HUES64 (cell line): Measurements from ENCODE around the gene NDE1.

Experiments
- H3K27ac ChIP-seq: 2 replicates; pipeline ENCODE4 v1.7.0; 2013; ENCODE audit warnings: low read depth, low read length, inconsistent platforms
- H3K27me3 ChIP-seq: 2 replicates; pipeline ENCODE4 v1.6.1; 2013; ENCODE audit warnings: mild to moderate bottlenecking, low read length; ENCODE audit not compliant: insufficient read depth
- H3K36me3 ChIP-seq: 2 replicates; pipeline ENCODE4 v1.6.1; 2013; ENCODE audit warnings: mild to moderate bottlenecking, low read length; ENCODE audit not compliant: insufficient read depth
- H3K4me1 ChIP-seq: 2 replicates; pipeline ENCODE4 v1.6.1; 2013; ENCODE audit warnings: mild to moderate bottlenecking, low read length, moderate library complexity; ENCODE audit not compliant: insufficient read depth
- H3K4me3 ChIP-seq: 2 replicates; pipeline ENCODE4 v1.5.1; 2013; ENCODE audit warnings: mild to moderate bottlenecking, low read length, moderate library complexity
- H3K9ac ChIP-seq: 2 replicates; pipeline ENCODE4 v1.6.1; 2013; ENCODE audit warnings: mild to moderate bottlenecking, low read depth, low read length
- H3K9me3 ChIP-seq: 2 replicates; pipeline ENCODE4 v1.6.1; 2013; ENCODE audit warnings: low read depth, low read length; ENCODE audit not compliant: insufficient read depth
- WGBS: fragments of 150-250, 120-280 bp; methylation state at CpG from one replicate; pipeline ENCODE4 v1.1.7; 2013; ENCODE audit warnings: missing lambda C conversion rate; 5-methylcytosine and 5-hydroxymethylcytosine counted together

Gene NDE1

DNA sequence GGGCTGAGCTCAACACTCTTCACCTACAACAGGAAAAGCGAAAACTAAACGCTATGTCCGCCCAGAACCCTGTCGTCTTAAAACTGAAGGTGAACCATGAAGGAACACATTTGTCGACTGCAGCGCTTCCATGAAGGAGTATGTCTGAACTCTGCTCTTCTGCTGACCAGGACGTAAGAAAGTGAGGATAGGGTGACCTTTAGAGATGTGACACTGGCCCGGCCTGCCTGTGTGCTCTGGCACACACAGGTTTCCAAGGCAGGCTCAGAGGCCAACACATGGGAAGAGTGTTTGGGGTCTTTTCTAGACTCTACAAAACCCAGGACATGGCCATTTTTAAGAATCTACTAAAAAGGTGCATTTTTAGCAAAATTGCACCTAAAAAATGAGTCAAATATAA, 28.2 kb upstream of the NDE1 start:
- Histone ChIP-seq H3K9ac (no peak overlapping the region), H3K27me3 (no peaks in the 10 kb centered on the region), H3K9me3 (no peaks in the 10 kb centered on the region), H3K27ac (no peak overlapping the region), H3K4me1 (no peaks in the 10 kb centered on the region), H3K36me3 (peaks cover 91% of the 10 kb centered on the region), H3K4me3 (no peak overlapping the region)
- 97% methylated on average over 8 of the region's 8 CpGs for WGBS

GRCh38 chr16:15631730-15632409, 18.2 kb upstream of the NDE1 start:
- Histone ChIP-seq H3K9me3 (no peaks in the 10 kb centered on the region), H3K4me3 (no peak overlapping the region), H3K9ac (no peak overlapping the region), H3K36me3 (peaks cover 83% of the 10 kb centered on the region), H3K27me3 (no peaks in the 10 kb centered on the region), H3K4me1 (no peaks in the 10 kb centered on the region), H3K27ac (no peak overlapping the region)
- 90% methylated on average over 2 of the region's 2 CpGs for WGBS

- no peak overlapping the region for H3K4me3 ChIP-seq
- H3K27ac ChIP-seq = no peak overlapping the region
- no peak overlapping the region for H3K9ac ChIP-seq
- H3K9me3 ChIP-seq = no peaks in the 10 kb centered on the region
- WGBS = 96% methylated on average over 9 of the region's 9 CpGs
- no peaks in the 10 kb centered on the region for H3K27me3 ChIP-seq
- no peaks in the 10 kb centered on the region for H3K4me1 ChIP-seq
- H3K36me3 ChIP-seq = peaks cover 81% of the 10 kb centered on the region
Observed at GRCh38 chr16:15635926-15636325, 14.1 kb upstream of the NDE1 start.

DNA sequence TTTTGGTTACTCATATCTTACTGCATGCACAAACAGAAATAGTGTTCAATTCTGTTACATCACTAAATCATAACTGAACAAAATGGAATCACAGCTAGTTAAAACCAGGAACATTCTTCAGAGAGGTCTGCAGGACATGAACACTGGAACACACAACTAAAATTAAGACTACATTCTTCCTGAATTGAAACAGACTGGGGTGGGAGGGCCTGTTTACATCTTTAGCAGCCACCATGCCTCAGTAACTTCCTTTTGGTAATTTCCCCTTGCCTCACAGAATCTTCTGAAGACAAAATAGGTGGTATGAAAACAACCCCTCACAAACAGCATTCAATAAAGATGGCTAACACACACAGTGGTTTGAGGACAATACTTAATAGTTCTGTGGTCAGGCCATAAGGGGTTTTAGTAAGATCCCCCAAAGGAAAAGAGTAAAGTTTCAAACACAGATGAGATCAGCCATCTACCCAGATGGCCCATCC, 13.6 kb upstream of the NDE1 start:
- peaks cover 76% of the 10 kb centered on the region for H3K36me3 ChIP-seq
- H3K27ac ChIP-seq = no peak overlapping the region
- H3K4me1 ChIP-seq = no peaks in the 10 kb centered on the region
- no peaks in the 10 kb centered on the region for H3K9me3 ChIP-seq
- H3K27me3 ChIP-seq = no peaks in the 10 kb centered on the region
- no peak overlapping the region for H3K4me3 ChIP-seq
- H3K9ac ChIP-seq = no peak overlapping the region

DNA sequence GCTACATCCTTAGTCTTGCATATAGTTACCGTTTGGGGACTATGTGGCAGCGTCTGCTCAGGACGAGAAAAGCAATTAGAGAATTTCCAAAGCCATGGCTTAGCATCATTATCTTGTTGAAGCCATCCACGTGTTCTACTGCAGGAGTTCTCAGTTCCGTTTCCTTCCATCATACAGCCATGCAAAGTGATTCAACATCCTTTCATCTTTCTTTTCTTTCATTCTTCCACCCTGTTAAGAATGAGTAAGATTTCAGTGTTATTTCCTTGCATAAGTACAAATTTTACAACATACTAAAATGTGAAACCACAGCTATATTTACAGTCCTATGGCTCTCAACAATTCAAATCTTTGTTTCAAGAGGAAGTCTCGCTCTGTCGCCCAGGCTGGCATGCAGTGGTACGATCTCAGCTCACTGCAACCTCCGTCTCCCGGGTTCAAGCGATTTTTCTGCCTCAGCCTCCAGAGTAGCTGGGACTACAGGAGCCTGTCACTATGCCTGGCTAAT, 10.9 kb upstream of the NDE1 start:
- Histone ChIP-seq H3K4me3 (no peak overlapping the region), H3K9ac (no peak overlapping the region)

DNA sequence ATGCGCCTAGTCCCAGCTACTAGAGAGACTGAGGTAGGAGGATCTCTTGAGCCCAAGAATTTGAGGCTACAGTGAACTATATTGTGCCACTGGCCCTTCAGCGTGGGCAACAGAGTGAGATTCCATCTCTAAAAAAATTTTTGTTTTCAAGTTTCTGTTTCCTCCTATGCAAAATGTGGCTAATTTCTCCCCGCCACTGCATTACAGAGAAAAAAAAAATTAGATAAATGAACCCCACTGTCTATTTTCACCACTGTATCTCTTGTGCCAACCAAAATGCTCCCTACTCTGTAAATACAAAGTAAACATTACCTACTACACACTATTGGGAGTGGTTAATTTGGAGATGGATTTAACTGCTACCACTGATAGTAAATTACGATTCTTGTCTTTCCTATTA, 9.1 kb upstream of the NDE1 start:
- Histone ChIP-seq H3K27me3 (no peaks in the 10 kb centered on the region), H3K27ac (no peak overlapping the region), H3K9ac (no peak overlapping the region), H3K4me3 (no peak overlapping the region), H3K4me1 (peaks cover 12% of the 10 kb centered on the region; the same call in 1 of the 2 replicates), H3K36me3 (peaks cover 30% of the 10 kb centered on the region), H3K9me3 (no peaks in the 10 kb centered on the region)
- 93% methylated on average over 4 of the region's 4 CpGs for WGBS

More for the DNA sequence above, 10.9 kb upstream of the NDE1 start:
- Histone ChIP-seq H3K27ac (no peak overlapping the region), H3K36me3 (peaks cover 49% of the 10 kb centered on the region), H3K27me3 (no peaks in the 10 kb centered on the region), H3K9me3 (no peaks in the 10 kb centered on the region), H3K4me1 (peaks cover 11% of the 10 kb centered on the region; the same call in 1 of the 2 replicates)
- WGBS = 96% methylated on average over 11 of the region's 11 CpGs

DNA sequence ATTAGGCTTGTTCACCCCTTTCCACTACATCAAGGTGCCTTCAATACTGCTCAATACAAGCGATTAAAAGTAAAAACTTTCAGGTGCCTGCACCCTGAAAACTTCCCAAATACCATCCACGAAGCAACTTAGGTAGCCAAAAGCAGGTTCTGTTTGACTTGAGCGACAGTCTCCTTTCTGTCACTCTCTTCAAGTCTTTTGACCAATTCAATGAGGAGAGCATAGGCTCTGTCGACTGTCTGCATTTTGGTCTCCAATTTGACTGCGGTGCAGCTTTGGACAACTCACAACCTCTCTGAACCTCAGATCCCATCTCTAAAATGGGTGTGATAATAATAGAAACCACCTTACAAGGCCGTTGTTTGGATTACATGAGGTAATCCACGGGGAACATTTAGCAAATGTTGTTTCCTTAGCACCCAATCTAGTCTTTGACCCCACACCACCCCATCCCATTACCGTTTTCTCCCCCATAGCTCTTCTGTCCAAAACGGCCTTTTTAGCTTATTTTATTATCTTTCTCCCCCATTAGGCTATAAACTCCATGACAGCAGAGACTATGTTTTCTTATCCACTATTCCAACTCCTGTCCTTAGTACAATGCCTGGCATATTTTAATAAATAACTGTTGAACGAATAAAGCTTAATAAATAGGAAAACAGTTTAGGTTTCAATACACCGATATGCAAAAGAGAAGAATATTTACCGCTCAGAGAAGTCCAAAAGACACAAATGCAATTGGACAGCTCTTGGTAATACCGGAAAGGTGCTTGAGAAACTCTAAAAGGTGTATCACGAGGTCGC, 8.1 kb upstream of the NDE1 start:
- Histone ChIP-seq H3K9me3 (no peaks in the 10 kb centered on the region), H3K9ac (peak overlapping the region; percentile 82), H3K27ac (peak overlapping the region; percentile 85), H3K4me3 (peak overlapping the region; percentile 96), H3K36me3 (peaks cover 21% of the 10 kb centered on the region), H3K27me3 (no peaks in the 10 kb centered on the region), H3K4me1 (peaks cover 12% of the 10 kb centered on the region; the same call in 1 of the 2 replicates)
- 36% methylated on average over 14 of the region's 15 CpGs for WGBS

- WGBS = 0% methylated on average over 23 of the region's 23 CpGs
- H3K4me1 ChIP-seq = peaks cover 12% of the 10 kb centered on the region; the same call in 1 of the 2 replicates
Observed at GRCh38 chr16:15642557-15643047, 7.4 kb upstream of the NDE1 start.

GRCh38 chr16:15643048-15643945, 6.7 kb upstream of the NDE1 start, which contains the start of gene MARF1:
TSS of gene MARF1 (minus strand) at chr16:15643154. CDS start at chr16:15639233, 3,921 bp downstream.
- Histone ChIP-seq H3K9me3 (no peaks in the 10 kb centered on the region), H3K27ac (peak within 1 kb of the TSS; percentile 95), H3K9ac (peak within 1 kb of the TSS; percentile 98), H3K4me1 (peaks cover 12% of the 10 kb centered on the region; the same call in 1 of the 2 replicates), H3K27me3 (no peaks in the 10 kb centered on the region), H3K4me3 (peak within 1 kb of the TSS; percentile 96), H3K36me3 (peaks cover 9% of the 10 kb centered on the region)
- 3% methylated on average over 57 of the region's 58 CpGs for WGBS

More at GRCh38 chr16:15642557-15643047, 7.4 kb upstream of the NDE1 start:
- Histone ChIP-seq H3K36me3 (peaks cover 14% of the 10 kb centered on the region), H3K9ac (peak overlapping the region; percentile 82), H3K27ac (peak overlapping the region; percentile 85), H3K27me3 (no peaks in the 10 kb centered on the region), H3K9me3 (no peaks in the 10 kb centered on the region), H3K4me3 (peak overlapping the region; percentile 96)

- H3K27ac ChIP-seq = peak overlapping the region; percentile 95
- 72% methylated on average over 4 of the region's 4 CpGs for WGBS
- H3K27me3 ChIP-seq = no peaks in the 10 kb centered on the region
- peaks cover 4% of the 10 kb centered on the region for H3K36me3 ChIP-seq
- H3K4me1 ChIP-seq = peaks cover 12% of the 10 kb centered on the region; the same call in 1 of the 2 replicates
- peak overlapping the region; percentile 96 for H3K4me3 ChIP-seq
- H3K9me3 ChIP-seq = no peaks in the 10 kb centered on the region
- peak overlapping the region; percentile 98 for H3K9ac ChIP-seq
Observed at GRCh38 chr16:15643946-15644250, 6.1 kb upstream of the NDE1 start.
